Psoas muscle (tissue), 8 donors: Measurements from ENCODE around the gene PRICKLE3. TPM values are rescaled to one million over a fixed set of nuclear protein-coding genes. Genes with fewer than 3 reads are reported as not detected.

Experiments
- ATAC-seq, 4 donors: fragments of 200-7000 bp; cut with Tn5 transposase; one replicate each; pipeline ENCODE4 v1.9.1; 2020; ENCODE audit warnings: moderate library complexity in 3 of 4, mild to moderate bottlenecking in 2 of 4
- DNase-seq, 2 donors: peaks; one replicate each; pipeline ENCODE4 v3.0.0-alpha.2; 2020
- H3K27ac ChIP-seq: fragments of 200-600 bp; one replicate; pipeline ENCODE4 v1.8.0; 2022
- H3K27me3 ChIP-seq, 3 donors: fragments of 200-600 bp in 1 of 3; one replicate each; pipeline versions ENCODE4 v1.6.1 to v1.8.0; 2013 to 2022; ENCODE audit warnings: low read length in 2 of 3, mild to moderate bottlenecking in 2 of 3, moderate library complexity in 1 of 3; ENCODE audit not compliant: insufficient read depth in 3 of 3
- H3K36me3 ChIP-seq, 2 donors: fragments of 200-600 bp in 1 of 2; one replicate each; pipeline versions ENCODE4 v1.6.1 to v1.8.0; 2013 to 2022; ENCODE audit warnings: low read depth in 1 of 2, mild to moderate bottlenecking in 1 of 2, moderate library complexity in 1 of 2; ENCODE audit not compliant: insufficient read depth in 1 of 2
- H3K4me1 ChIP-seq: fragments of 200-600 bp; one replicate; pipeline ENCODE4 v1.8.0; 2022
- H3K4me3 ChIP-seq: fragments of 200-600 bp; one replicate; pipeline ENCODE4 v1.8.0; 2022; ENCODE audit warnings: mild to moderate bottlenecking
- H3K9me3 ChIP-seq: fragments of 200-600 bp; one replicate; pipeline ENCODE4 v1.8.0; 2022
- CTCF ChIP-seq: fragments of 200-600 bp; IDR thresholded peaks from one replicate; pipeline ENCODE4 v1.8.0; 2022; ENCODE audit warnings: antibody characterized with exemption
- WGBS, 3 donors: extraction: QIAGEN DNeasy Blood & Tissue Kit; methylation state at CpG; one replicate each; pipeline versions ENCODE4 v1.1.6 to v1.1.7; 2013; 5-methylcytosine and 5-hydroxymethylcytosine counted together
- intact Hi-C, 2 donors: fragments of 100-400 bp; cut with DNase I; formaldehyde crosslinking; loops; one replicate each; pipeline versions ENCODE4 v1.11.0 to v1.14.2; 2022
- polyA plus RNA-seq, 3 donors: library from polyadenylated mRNA; stranded (reverse); fragments of 200-250 nt; gene quantifications; one replicate each; pipeline ENCODE4 v1.2.3, GENCODE V29; 2013
- total RNA-seq, 4 donors: library from RNA; stranded (reverse); fragmentation: NEBNext Ultra II Directional in 2 of 4; extraction: Animal tissue kit (Norgen Biotek cat#: 25700) in 2 of 4; gene quantifications; one replicate each; pipeline versions ENCODE4 v1.2.1 to v1.2.4, GENCODE V29; 2021 to 2023
- donor health status: healthy with polysubstance abuse.
- donor health status: DM: no; HTN: no; CAD: no; lungs with moderate emphysema.
- donor health status: Bipolar disorder and iron deficiency.
- donor health status: healthy.
- donor health status: DM: yes; HTN: yes; CAD: no.
- donor health status: DM: no; HTN: no; CAD: no.
- donor health status: DM: no; HTN: no; CAD: no.
- donor health status: DM: yes; HTN: yes; CAD: no.

PRICKLE3 gene
- total and polyA plus RNA-seq, 7 donors = 7.5 to 23.6 (median 17.5) TPM

- TF ChIP-seq CTCF = no peak
- H3K27ac ChIP-seq = no peak overlapping the region
- no peaks in the 10 kb centered on the region for H3K27me3 ChIP-seq
- H3K4me3 ChIP-seq = no peak overlapping the region
- DNase-seq = no peak
- intact Hi-C loops = no loop called here
- WGBS, 3 donors = 59 to 78% (median 62%) methylated on average over 6 to 8 of the region's 8 CpGs
- peaks cover 4% of the 10 kb centered on the region for H3K9me3 ChIP-seq
- no peak for ATAC-seq
- peaks cover 5% of the 10 kb centered on the region for H3K4me1 ChIP-seq
- H3K36me3 ChIP-seq = no peaks in the 10 kb centered on the region
Measured at GRCh38 chrX:49188468-49189076, 2.4 kb upstream of the PRICKLE3 start.

GRCh38 chrX:49187526-49187925, 1.4 kb upstream of the PRICKLE3 start:
- no peaks in the 10 kb centered on the region for H3K27me3 ChIP-seq
- H3K4me1 ChIP-seq = peaks cover 5% of the 10 kb centered on the region
- intact Hi-C loops = no loop called here
- ATAC-seq (no peak), DNase-seq (no peak)
- WGBS, 3 donors = 60 to 71% (median 66%) methylated on average over 10 of the region's 10 CpGs
- H3K36me3 ChIP-seq = peaks cover 0 to 7% of the 10 kb centered on the region in 2 donors
- H3K9me3 ChIP-seq = peaks cover 4% of the 10 kb centered on the region
- peak overlapping the region; percentile 79 for H3K27ac ChIP-seq
- no peak overlapping the region for H3K4me3 ChIP-seq
- no peak for TF ChIP-seq CTCF

DNA sequence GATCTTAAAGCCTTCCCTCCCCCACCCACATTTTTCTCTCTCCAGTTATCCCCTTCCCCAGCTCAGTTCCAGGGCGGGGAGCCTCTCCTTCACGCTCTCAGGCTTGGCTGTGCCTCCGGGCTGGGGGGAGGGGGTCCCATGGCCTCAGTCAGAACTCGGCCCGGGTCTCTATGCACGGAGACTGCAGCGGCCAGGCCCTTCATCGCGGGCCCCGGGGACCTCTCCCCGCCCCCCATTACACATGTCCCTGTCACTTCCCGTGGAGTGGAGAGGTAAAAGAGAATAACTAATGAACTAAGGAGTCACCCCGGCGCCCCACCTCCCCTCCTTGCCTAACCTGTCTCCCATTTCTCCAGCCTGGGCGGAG, 838 bp upstream of the PRICKLE3 start:
- no peak for ATAC-seq
- TF ChIP-seq CTCF = no peak
- Histone ChIP-seq H3K4me1 (peaks cover 5% of the 10 kb centered on the region), H3K4me3 (no peak overlapping the region), H3K27ac (peak overlapping the region; percentile 79), H3K9me3 (peaks cover 2% of the 10 kb centered on the region), H3K36me3 (peaks cover 3 to 12% of the 10 kb centered on the region in 2 donors), H3K27me3 (no peaks in the 10 kb centered on the region)
- WGBS, 3 donors = 49 to 68% (median 53%) methylated on average over 4 to 15 of the region's 15 CpGs
- intact Hi-C loops = no loop called here
- no peak for DNase-seq

- Histone ChIP-seq H3K36me3 (peaks cover 3 to 14% of the 10 kb centered on the region in 2 donors), H3K27me3 (no peaks in the 10 kb centered on the region), H3K27ac (peak overlapping the region; percentile 79), H3K4me1 (peaks cover 5% of the 10 kb centered on the region), H3K4me3 (peak overlapping the region; percentile 66), H3K9me3 (no peaks in the 10 kb centered on the region)
- 19 to 59% (median 31%) methylated on average over 24 to 46 of the region's 46 CpGs for WGBS, 3 donors
- ATAC-seq (peak; percentile 79 to 88 (median 86)), DNase-seq (peak; percentile 90 to 94)
- intact Hi-C loops = no loop called here
- TF ChIP-seq CTCF = no peak
Measured at GRCh38 chrX:49184294-49185281, 1.6 kb downstream of the PRICKLE3 start.
